T-helper 17 cell (primary cell): ENCODE measurements around the gene MPPE1. TPM values are rescaled to one million over a fixed set of nuclear protein-coding genes. Genes with fewer than 3 reads are reported as not detected.

Experiments
- ATAC-seq: fragments of 150-1000 bp; cut with Tn5 transposase; 2 replicates; pipeline ENCODE4 v1.10.0; 2021; ENCODE audit warnings: mild to moderate bottlenecking, moderate library complexity
- DNase-seq, 3 donors: peaks; one replicate each; pipeline versions ENCODE4 v3.0.0 to v3.0.0-alpha.2; 2020 to 2021
- H3K9me3 ChIP-seq: one replicate; pipeline ENCODE4 v1.7.0; 2013; ENCODE audit warnings: low read length, mild to moderate bottlenecking; ENCODE audit not compliant: control insufficient read depth, poor library complexity, severe bottlenecking
- H3K27ac Mint-ChIP-seq: one replicate; pipeline ENCODE4 v1.8.0; 2022; ENCODE audit warnings: mild to moderate bottlenecking, moderate library complexity, mixed read lengths
- H3K27me3 Mint-ChIP-seq: one replicate; pipeline ENCODE4 v1.8.0; 2022; ENCODE audit warnings: mixed read lengths
- H3K36me3 Mint-ChIP-seq: one replicate; pipeline ENCODE4 v1.8.0; 2022; ENCODE audit warnings: low read depth, mixed read lengths
- H3K4me1 Mint-ChIP-seq: one replicate; pipeline ENCODE4 v1.8.0; 2022; ENCODE audit warnings: mild to moderate bottlenecking, mixed read lengths
- H3K4me3 Mint-ChIP-seq: one replicate; pipeline ENCODE4 v1.8.0; 2022; ENCODE audit warnings: mild to moderate bottlenecking, moderate library complexity, mixed read lengths
- total RNA-seq, 4 donors: library from RNA in 2 of 4; stranded (reverse) in 2 of 4; gene quantifications; one replicate each; pipeline ENCODE4 v1.2.3 and lab custom pipeline; 2022 to 2026

Gene MPPE1
- total RNA-seq, 2 donors from 2014 or later: 72.9 to 79.3 TPM

- DNase-seq (peak; percentile 91 to 95 (median 91)), ATAC-seq (peak; percentile 84)
- no peaks in the 10 kb centered on the region for H3K9me3 ChIP-seq
- Mint-ChIP-seq H3K27ac (peak within 1 kb of the TSS; percentile 99), H3K4me1 (peaks cover 35% of the 10 kb centered on the region), H3K4me3 (peak within 1 kb of the TSS; percentile 99), H3K27me3 (no peaks in the 10 kb centered on the region), H3K36me3 (peaks cover 2% of the 10 kb centered on the region)
Measured at GRCh38 chr18:11851146-11851805, 56.8 kb downstream of the MPPE1 start, which contains the start of gene CHMP1B. Gene CHMP1B (plus strand): TSS chr18:11851413. CDS start chr18:11851512, 99 bp downstream.

GRCh38 chr18:11850821-11851145, 57.3 kb downstream of the MPPE1 start:
- H3K36me3 Mint-ChIP-seq: peaks cover 2% of the 10 kb centered on the region
- no peaks in the 10 kb centered on the region for H3K9me3 ChIP-seq
- peaks cover 35% of the 10 kb centered on the region for H3K4me1 Mint-ChIP-seq
- peak; percentile 59 for ATAC-seq
- no peaks in the 10 kb centered on the region for H3K27me3 Mint-ChIP-seq
- no peak for DNase-seq
- peak overlapping the region; percentile 99 for H3K4me3 Mint-ChIP-seq
- peak overlapping the region; percentile 99 for H3K27ac Mint-ChIP-seq

GRCh38 chr18:11849841-11850634, 58.1 kb downstream of the MPPE1 start:
- Mint-ChIP-seq H3K4me1 (peaks cover 32% of the 10 kb centered on the region), H3K27ac (peak overlapping the region; percentile 99), H3K4me3 (peak overlapping the region; percentile 99), H3K27me3 (no peaks in the 10 kb centered on the region), H3K36me3 (peaks cover 2% of the 10 kb centered on the region)
- ATAC-seq: peak; percentile 46
- peak; percentile 36 to 61 (median 44) for DNase-seq
- H3K9me3 ChIP-seq: no peaks in the 10 kb centered on the region

- DNase-seq: no peak
- Mint-ChIP-seq H3K36me3 (peaks cover 2% of the 10 kb centered on the region), H3K4me3 (peak overlapping the region; percentile 45), H3K4me1 (peaks cover 32% of the 10 kb centered on the region), H3K27me3 (no peaks in the 10 kb centered on the region), H3K27ac (peak overlapping the region; percentile 99)
- ATAC-seq: no peak
- H3K9me3 ChIP-seq: no peaks in the 10 kb centered on the region
Measured at GRCh38 chr18:11849279-11849678, 58.8 kb downstream of the MPPE1 start.

- peak overlapping the region; percentile 99 for H3K27ac Mint-ChIP-seq
- no peaks in the 10 kb centered on the region for H3K9me3 ChIP-seq
- H3K36me3 Mint-ChIP-seq: peaks cover 2% of the 10 kb centered on the region
- ATAC-seq: no peak
- no peak overlapping the region for H3K4me3 Mint-ChIP-seq
- no peaks in the 10 kb centered on the region for H3K27me3 Mint-ChIP-seq
- peaks cover 27% of the 10 kb centered on the region for H3K4me1 Mint-ChIP-seq
- no peak for DNase-seq
Measured at GRCh38 chr18:11847811-11848210, 60.3 kb downstream of the MPPE1 start.

- H3K36me3 Mint-ChIP-seq: no peaks in the 10 kb centered on the region
- H3K27ac Mint-ChIP-seq: peak overlapping the region; percentile 43
- DNase-seq: no peak
- H3K27me3 Mint-ChIP-seq: no peaks in the 10 kb centered on the region
- H3K9me3 ChIP-seq: no peaks in the 10 kb centered on the region
- no peak overlapping the region for H3K4me3 Mint-ChIP-seq
- H3K4me1 Mint-ChIP-seq: peaks cover 10% of the 10 kb centered on the region
- no peak for ATAC-seq
Measured at GRCh38 chr18:11845654-11846053, 62.5 kb downstream of the MPPE1 start.

GRCh38 chr18:11844436-11844835, 63.7 kb downstream of the MPPE1 start:
- no peak overlapping the region for H3K4me3 Mint-ChIP-seq
- ATAC-seq: no peak
- no peaks in the 10 kb centered on the region for H3K36me3 Mint-ChIP-seq
- DNase-seq: no peak
- H3K4me1 Mint-ChIP-seq: peaks cover 2% of the 10 kb centered on the region
- no peak overlapping the region for H3K27ac Mint-ChIP-seq
- no peaks in the 10 kb centered on the region for H3K27me3 Mint-ChIP-seq
- H3K9me3 ChIP-seq: no peaks in the 10 kb centered on the region

GRCh38 chr18:11842562-11842961, 65.6 kb downstream of the MPPE1 start:
- H3K27me3 Mint-ChIP-seq: peaks cover 4% of the 10 kb centered on the region
- peaks cover 2% of the 10 kb centered on the region for H3K4me1 Mint-ChIP-seq
- DNase-seq (no peak), ATAC-seq (no peak)
- no peak overlapping the region for H3K27ac Mint-ChIP-seq
- no peaks in the 10 kb centered on the region for H3K9me3 ChIP-seq
- no peaks in the 10 kb centered on the region for H3K36me3 Mint-ChIP-seq
- no peak overlapping the region for H3K4me3 Mint-ChIP-seq

- H3K9me3 ChIP-seq: no peaks in the 10 kb centered on the region
- H3K27me3 Mint-ChIP-seq: peaks cover 4% of the 10 kb centered on the region
- H3K36me3 Mint-ChIP-seq: no peaks in the 10 kb centered on the region
- no peak for DNase-seq
- H3K27ac Mint-ChIP-seq: no peak overlapping the region
- no peak for ATAC-seq
- H3K4me1 Mint-ChIP-seq: no peaks in the 10 kb centered on the region
- no peak overlapping the region for H3K4me3 Mint-ChIP-seq
Measured at GRCh38 chr18:11840493-11840892, 67.6 kb downstream of the MPPE1 start.

- Mint-ChIP-seq H3K27ac (no peak overlapping the region), H3K4me1 (no peaks in the 10 kb centered on the region), H3K27me3 (peaks cover 4% of the 10 kb centered on the region), H3K36me3 (no peaks in the 10 kb centered on the region), H3K4me3 (no peak overlapping the region)
- ATAC-seq (no peak), DNase-seq (no peak)
- no peaks in the 10 kb centered on the region for H3K9me3 ChIP-seq
Measured at GRCh38 chr18:11839556-11839955, 68.6 kb downstream of the MPPE1 start.

- Mint-ChIP-seq H3K36me3 (no peaks in the 10 kb centered on the region), H3K27me3 (peaks cover 4% of the 10 kb centered on the region), H3K27ac (no peak overlapping the region), H3K4me1 (no peaks in the 10 kb centered on the region), H3K4me3 (no peak overlapping the region)
- DNase-seq (no peak), ATAC-seq (no peak)
- no peaks in the 10 kb centered on the region for H3K9me3 ChIP-seq
Measured at GRCh38 chr18:11834772-11835171, 73.3 kb downstream of the MPPE1 start.
